Activated T-cell treated with anti-CD3 and anti-CD28 coated beads, Interleukin-2, amount 50 U/mL, for 1 hour (primary cell): ENCODE measurements around the gene CA4.
"Not testable (repeated sequence)": the region's sequence is repeated elsewhere in the genome, so short reads cannot be mapped to it uniquely, and the experiment has no call there.

Experiments used
- DNase-seq: peaks from one replicate; pipeline ENCODE4 v3.0.0-alpha.2; 2020

CA4 gene

DNA sequence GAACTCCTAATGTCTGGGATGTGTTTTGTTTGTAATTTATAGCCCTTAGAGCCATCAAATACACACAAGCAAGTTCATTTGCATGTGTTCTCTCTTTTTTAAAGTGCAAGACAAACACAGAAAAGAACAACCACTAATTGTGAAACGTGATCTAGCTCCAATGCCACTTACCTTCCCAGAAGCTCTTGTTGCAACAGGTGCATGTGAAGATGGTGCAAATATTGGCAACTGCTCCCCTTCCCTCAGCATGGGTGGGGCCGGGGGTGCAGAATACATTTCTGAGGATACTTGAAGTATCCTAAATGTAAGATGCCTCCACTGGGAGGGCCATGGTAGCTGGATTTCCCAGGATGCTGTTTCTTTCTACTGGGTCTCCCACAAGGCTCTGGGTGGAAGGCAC is 28.4 kb downstream of the CA4 start:
- DNase-seq = not testable (repeated sequence)

DNA sequence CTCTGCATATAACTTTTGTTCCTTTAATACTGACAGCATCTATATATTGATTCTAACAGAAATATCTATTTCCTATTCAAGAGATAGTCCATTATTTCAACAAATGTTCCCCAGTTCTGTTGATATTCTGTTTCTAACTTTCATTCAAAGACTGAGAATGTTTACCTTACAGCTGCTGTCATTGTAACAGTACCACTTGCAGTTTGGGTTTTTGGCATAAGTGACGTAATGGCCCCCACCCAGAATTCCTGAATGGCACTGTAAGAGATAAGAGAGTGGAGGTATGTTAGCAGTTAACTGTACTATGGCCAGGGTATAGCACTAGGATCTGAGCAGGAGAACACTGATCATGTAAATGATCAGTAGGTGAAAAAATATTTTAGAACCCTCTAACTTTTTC is 30.6 kb downstream of the CA4 start:
- DNase-seq = not testable (repeated sequence)

DNA sequence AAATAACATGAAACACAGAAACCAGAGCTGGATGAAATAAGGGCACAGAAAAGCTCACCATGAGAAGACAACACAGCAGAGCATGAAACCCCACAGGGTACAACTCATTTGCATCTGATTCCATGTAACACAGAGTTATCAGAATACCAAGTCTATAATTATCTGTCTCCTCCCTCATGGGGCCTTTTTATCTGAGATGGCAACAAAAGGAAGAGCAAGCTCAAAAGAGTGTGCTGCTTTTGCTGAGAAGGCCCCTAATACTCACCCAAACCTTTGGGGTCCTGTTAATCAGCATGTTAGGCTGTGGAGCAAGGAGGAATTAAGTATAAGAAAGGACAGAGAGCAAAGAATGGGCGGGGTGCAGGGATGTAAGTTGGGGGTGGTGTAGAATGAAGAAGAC is 36.6 kb downstream of the CA4 start:
- not testable (repeated sequence) for DNase-seq

DNA sequence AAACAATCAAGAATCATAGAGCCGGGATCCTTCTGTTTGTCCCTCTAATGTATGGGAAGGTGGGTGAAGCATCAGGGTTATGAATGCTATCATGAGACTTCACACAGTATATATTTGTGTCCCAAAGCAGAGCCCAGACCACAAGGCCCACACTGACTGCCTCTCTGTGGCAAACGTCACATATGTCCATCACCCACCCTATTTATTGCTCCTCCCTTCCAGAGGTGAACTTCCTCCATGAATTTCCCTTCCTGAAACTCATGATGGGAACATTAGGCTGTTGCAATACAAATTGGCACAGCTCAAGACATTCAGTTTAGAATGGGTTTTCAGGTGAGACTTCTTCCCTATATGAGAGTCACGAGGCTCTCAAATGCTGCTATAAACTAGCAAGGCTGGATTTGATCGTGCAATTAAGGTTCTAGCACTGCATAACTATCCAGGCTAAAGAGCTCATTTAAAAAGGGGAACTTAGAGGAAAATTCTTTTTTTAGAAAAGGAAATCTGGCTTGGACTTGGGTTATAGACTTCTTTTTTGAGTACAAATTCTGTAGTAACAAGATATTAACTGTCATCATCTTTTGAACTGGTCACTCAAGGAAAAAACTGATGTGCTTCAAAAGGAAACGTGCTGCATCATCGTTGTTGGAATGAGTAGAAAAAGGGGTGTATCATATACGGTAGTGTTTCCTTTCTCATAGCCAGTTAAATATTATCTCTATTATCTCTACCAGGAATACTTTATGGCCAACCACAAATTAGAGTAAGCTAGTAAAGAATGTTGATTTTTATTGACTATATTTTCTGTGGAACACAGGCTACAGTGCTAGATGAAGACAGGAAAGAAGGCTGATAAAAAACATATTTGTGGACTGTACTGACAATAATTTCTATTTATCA is 37.3 kb downstream of the CA4 start:
- DNase-seq = not testable (repeated sequence)

DNA sequence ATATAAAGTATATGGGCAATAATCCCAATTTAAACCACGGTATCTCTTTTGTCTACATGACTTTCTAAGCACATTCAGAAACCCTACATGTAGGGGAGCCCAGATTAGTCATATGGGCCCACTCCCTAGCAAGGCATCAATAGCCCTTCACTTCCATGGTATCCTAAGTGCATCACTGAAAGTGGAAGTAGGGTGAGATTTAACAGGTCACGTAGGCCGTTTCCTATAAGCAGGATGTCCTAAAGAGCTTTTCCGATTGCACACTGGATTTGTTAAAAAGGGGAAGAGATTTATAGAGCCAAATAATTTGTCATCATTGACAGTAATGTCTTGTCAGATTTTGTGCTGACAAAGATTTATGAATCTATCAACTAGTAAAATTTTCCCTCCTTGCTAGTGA is 39.0 kb downstream of the CA4 start:
- no peak for DNase-seq

DNA sequence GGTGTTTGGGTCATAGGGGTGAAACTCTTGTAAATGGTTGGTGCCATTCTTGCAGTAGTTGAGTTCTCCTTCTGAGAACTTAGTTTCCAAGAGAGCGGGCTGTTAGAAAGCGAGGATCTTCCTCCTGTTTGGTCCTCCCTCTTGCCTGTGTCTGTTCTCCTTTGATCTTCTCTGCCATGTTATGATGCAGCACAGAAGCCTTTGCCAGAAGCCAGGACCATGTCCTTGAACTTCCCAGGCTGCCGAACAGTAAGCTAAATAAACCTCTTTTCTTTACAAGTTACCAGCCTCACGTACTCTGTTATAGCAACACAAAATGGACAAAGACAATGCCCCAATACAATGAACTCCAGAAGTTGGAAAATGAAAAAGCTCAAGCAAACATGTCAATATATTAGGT is 40.3 kb downstream of the CA4 start:
- not testable (repeated sequence) for DNase-seq

DNA sequence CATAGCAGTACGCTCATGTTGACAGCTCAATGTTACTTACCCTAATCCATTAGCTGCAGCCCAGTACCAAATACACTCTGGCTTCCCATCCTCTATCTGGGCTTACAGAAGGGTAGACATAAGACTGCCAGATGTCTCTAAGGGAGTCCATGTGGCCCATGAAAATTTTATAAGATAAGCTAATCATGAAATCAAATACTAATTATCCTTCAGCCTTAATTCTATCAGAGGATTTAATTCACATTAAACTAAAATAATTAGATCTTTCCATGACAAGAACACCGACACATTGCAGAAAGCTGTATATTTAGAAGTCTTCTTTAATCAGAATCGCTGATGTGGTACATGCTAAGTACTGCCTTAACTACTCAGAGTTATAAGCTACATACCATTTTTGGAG is 43.3 kb downstream of the CA4 start:
- DNase-seq = not testable (repeated sequence)

DNA sequence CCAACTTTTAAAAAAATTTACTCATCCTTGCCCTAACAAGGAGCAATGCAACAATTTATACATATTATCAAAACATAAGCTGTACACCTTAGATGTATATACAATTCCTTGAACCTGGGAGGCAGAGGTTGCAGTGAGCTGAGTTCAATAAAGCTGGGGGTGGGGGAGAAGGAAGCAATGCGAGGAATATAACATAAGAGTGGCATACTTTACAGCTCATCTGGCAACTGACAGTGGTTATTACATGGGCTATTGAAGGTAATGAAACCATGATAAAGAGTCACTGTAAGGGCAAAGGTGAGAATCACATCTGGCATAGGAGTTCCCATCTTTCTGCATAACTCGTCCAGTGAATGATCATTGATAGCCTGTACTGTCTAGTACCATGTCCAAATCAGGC is 43.7 kb downstream of the CA4 start:
- DNase-seq = no peak

DNA sequence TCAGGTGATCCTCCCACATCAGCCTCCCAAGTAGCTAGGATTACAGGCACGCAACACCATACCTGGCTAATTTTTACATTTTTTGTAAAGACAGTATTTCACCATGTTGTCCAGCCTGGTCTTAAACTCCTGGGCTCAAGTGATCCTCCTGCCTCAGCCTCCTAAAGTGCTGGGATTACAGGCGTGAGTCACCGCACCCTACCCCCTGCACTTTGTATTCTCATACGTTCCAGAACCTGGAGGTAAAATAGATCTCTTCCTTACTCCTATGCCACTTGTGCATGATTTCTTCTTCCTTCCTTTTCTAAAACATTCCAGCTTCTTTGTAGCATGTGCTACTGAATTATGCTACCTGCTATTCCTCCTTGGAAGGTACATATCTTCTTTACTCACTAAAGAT is 44.4 kb downstream of the CA4 start:
- DNase-seq = not testable (repeated sequence)

DNA sequence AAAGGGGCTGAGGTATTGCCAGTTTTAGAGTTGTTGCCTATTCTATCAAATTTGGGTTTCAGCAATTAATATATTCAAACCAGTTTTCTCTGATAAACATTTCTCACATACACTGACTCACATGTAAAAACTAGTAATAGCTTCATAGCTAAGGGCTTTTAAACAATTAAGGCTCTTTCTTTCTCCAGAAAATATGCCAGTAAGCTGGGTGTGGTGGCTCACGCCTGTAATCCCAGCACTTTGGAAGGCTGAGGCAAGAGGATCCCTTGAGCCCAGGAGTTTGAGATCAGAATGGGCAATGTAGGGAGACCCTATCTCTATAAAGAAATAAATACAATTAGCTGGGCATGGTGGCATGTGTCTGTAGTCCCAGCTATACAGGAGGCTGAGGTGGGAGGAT is 48.9 kb downstream of the CA4 start:
- not testable (repeated sequence) for DNase-seq

DNA sequence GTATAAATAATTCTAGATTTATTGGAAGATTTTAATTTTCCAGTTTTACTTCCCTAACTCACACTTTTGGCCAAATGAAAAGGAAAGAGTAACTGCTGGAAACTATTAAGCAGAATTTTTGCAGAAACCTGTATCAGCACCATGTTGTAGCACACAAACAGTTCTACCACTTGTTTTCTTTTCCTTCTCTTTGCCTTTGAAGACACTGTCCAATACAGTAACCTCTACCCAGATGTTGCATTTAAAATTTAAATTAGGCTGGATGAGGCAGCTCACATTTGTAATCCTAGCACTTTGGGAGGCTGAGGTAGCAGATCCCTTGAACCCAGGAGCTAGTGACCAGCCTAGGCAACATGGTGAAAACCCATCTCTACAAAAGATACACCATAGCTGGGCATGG is 56.0 kb downstream of the CA4 start:
- not testable (repeated sequence) for DNase-seq

DNA sequence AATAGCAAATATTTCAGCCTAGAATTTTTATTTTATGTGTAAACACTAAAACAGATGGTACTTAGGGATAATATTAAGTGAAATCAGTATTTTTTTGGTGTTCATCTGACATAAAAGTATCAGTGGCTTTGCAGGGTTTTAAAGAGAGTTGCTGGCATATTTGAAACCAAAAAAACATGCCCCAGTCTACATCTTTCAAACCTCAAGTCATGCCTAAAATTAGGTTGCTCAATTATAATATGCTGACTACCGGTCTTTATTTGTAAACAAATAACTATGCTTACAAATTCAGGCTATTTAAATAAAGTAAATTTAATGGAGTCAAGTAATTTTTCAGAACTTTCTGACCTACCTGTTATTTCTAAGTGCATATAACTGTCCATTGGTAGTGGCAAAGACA is 58.5 kb downstream of the CA4 start:
- not testable (repeated sequence) for DNase-seq
